Urothelium cell line (cell line): Measurements from ENCODE around the gene SLC52A1.
"Not testable (repeated sequence)": the region's sequence is repeated elsewhere in the genome, so short reads cannot be mapped to it uniquely, and the experiment has no call there.

Source experiments
- DNase-seq: peaks from one replicate; pipeline ENCODE4 v3.0.0; 2011; ENCODE audit warnings: low spot score, mixed read lengths
- FAIRE-seq: peaks from 2 replicates; lab custom pipeline; 2011; peaks lifted over from hg19 to GRCh38; lab: Jason Lieb, UNC

The SLC52A1 gene

DNA sequence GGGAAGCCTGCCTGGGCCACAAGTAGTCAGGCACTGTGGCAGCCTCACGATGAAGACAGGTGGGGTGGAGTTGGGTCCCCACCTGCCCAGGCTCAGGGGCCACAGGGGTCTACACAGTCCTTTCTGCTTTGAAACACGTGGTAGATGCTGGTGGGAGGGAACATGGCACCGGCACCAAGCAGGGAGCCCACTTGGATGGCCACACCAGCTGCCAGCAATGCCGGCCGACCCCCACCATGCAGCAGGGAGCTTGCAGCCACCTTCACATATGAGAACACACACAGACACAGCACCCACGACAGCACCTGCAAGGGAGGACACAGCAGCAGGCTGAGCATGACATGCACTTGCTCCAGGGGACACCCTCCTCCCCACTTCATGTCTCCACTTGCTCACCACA, 2.4 kb downstream of the SLC52A1 start:
- DNase-seq (no peak), FAIRE-seq (no peak)

DNA sequence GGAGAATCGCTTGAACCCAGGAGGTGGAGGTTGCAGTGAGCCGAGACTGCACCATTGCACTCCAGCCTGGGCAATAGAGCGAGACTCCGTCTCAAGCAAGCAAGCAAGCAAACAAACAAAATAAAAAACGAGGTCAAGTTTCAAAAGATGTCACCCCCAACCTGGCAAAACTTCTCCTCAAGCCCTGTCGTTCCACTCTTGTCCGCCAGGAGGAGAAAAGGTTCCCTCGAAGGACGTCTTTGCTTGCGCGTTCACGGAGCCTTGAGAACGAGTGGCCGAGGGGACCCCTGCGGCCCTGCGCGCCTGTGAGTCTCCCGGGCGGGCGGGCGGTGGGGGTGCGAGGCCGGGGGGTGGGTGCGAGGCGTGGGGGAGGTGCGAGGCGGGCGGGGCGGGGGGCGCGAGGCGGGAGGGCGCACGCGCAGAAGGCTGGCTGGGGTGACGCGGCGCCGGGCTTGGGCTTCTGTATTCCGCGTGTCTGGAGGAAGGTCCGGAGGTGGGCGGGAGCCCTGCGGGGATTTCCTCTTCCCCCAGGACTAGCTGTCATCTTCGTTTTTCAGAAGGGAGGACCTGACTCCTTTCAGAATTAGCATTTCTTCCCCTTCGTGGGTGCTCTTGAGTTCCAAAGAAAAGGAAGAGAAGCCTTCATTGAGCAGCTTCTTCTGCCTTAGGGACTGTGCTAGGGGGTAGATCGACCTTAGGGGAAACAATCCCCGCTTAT, 3.7 kb downstream of the SLC52A1 start:
- DNase-seq (peak; percentile 80), FAIRE-seq (no peak)

DNA sequence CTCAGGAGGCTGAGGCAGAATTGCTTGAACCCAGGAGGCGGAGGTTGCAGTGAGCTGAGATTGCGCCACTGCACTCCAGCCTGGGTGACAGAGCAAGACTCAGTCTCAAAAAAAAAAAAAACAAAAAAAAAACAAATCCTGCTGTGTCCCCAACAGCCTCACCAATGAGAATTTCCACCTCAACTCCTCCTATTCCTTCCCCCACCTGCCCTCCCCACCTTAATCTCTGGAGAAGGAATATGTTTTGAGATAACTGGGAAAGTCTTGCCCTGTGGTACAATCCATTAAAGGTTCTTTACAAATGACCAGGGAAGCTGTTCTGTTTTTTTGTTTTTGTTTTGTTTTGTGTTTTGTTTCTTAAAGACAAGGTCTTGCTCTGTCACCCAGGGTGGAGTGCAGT, 5.1 kb downstream of the SLC52A1 start:
- not testable (repeated sequence) for DNase-seq, FAIRE-seq

GRCh38 chr17:5027916-5028315, 7.3 kb downstream of the SLC52A1 start:
- DNase-seq = no peak
- FAIRE-seq = no peak

DNA sequence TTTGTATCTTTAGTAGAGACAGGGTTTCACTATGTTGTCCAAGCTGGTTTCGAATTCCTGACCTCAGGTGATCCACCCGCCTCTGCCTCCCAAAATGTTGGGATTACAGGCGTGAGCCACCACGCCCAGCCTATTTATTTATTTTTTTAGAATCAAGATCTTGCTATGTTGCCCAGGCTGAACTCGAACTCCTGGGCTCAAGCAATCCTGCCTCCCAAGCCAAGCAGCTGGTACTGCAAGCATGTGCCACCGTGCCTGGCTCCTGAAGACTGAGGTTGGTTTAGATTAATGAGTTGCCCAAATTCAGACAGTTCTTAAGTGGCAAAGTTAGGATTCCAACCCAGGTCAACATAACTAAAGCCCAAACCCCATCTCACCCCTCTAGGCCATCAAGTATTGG, 7.9 kb downstream of the SLC52A1 start:
- FAIRE-seq = no peak
- DNase-seq = no peak

DNA sequence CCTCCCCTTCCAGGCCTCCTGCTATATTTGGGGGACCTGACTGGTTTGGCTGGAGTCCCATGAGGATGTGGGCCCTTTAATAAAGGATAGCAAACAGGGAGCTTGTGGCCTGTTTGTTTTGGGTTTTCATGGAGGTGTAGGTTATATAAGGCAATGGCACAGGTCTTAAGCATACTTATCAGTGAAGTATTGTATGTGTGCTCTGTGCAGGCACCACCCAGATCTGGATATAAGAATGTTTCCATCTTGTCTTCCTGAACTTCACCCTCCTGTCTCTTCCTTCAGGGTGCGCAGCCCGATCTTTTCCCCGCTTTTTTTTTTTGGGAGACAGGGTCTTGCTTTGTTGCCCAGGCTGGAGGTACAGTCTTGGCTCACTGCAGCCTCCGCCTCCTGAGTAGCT, 10.6 kb downstream of the SLC52A1 start:
- FAIRE-seq (no peak), DNase-seq (no peak)

DNA sequence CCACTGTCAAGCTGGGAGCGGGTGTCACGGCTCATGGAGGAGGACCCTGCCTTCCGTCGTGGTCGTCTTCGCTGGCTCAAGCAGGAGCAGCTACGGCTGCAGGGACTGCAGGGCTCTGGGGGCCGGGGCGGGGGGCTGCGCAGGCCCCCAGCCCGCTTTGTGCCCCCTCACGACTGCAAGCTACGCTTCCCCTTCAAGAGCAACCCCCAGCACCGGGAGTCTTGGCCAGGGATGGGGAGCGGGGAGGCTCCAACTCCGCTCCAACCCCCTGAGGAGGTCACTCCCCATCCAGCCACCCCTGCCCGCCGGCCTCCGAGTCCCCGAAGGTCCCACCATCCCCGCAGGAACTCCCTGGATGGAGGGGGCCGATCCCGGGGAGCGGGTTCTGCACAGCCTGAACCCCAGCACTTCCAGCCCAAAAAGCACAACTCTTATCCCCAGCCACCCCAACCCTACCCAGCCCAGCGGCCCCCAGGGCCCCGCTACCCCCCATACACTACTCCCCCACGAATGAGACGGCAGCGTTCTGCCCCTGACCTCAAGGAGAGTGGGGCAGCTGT, 11.6 kb downstream of the SLC52A1 start:
- DNase-seq (no peak), FAIRE-seq (no peak)

DNA sequence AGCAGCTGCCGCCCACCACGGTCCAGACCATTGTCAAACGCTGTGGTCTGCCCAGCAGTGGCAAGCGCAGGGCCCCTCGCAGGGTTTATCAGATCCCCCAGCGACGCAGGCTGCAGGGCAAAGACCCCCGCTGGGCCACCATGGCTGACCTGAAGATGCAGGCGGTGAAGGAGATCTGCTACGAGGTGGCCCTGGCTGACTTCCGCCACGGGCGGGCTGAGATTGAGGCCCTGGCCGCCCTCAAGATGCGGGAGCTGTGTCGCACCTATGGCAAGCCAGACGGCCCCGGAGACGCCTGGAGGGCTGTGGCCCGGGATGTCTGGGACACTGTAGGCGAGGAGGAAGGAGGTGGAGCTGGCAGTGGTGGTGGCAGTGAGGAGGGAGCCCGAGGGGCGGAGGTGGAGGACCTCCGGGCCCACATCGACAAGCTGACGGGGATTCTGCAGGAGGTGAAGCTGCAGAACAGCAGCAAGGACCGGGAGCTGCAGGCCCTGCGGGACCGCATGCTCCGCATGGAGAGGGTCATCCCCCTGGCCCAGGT, 13.0 kb downstream of the SLC52A1 start:
- FAIRE-seq = no peak
- DNase-seq = no peak

GRCh38 chr17:5020502-5021023, 14.7 kb downstream of the SLC52A1 start:
- FAIRE-seq = no peak
- no peak for DNase-seq

DNA sequence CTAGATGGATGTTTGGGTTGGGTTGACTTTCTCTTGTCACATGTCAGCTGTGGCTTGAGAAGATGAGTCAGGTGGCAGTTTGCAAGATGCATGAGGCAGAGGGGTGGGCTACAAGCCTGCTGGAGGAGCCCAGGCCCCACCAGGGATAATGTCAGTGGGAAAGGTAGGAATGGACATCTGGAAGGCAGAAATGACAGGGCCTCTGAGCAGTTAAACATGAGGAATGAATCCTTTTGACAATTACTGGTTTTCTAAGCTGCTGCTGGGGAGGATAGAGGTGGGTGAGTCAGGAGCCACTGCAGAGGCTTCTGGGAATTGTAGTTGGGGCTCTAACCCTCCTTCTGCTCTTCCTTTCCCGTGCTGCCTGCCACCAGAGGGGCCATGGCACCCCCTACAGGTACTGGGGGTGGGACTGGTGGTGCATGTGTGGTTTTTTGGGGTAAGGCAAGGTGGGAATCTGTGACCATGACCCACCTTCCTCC, 15.7 kb downstream of the SLC52A1 start:
- FAIRE-seq (no peak), DNase-seq (no peak)

GRCh38 chr17:5014357-5014756, 20.9 kb downstream of the SLC52A1 start:
- FAIRE-seq = no peak
- no peak for DNase-seq

DNA sequence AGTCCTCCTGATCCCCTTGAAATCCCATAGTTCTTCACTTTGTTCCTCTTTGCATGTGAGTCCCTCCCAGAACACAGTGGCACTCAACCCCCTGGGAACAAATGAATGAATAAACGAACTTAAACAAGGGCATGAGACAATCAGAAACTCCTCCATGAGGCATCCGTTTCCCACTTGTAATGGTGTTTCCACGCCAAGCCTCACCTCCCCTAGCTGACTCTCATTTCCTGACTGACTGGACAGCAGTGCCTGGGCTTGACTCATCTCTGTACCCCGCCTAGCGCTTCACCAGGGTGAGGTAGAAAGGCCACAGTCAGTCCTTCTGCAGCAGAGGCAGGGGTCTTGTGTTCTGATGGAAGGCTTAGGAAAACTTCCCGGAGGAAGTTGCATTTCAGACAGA, 23.3 kb downstream of the SLC52A1 start:
- FAIRE-seq (no peak), DNase-seq (no peak)

- DNase-seq (no peak), FAIRE-seq (no peak)
Measured at GRCh38 chr17:5003214-5003867, 31.9 kb downstream of the SLC52A1 start.

DNA sequence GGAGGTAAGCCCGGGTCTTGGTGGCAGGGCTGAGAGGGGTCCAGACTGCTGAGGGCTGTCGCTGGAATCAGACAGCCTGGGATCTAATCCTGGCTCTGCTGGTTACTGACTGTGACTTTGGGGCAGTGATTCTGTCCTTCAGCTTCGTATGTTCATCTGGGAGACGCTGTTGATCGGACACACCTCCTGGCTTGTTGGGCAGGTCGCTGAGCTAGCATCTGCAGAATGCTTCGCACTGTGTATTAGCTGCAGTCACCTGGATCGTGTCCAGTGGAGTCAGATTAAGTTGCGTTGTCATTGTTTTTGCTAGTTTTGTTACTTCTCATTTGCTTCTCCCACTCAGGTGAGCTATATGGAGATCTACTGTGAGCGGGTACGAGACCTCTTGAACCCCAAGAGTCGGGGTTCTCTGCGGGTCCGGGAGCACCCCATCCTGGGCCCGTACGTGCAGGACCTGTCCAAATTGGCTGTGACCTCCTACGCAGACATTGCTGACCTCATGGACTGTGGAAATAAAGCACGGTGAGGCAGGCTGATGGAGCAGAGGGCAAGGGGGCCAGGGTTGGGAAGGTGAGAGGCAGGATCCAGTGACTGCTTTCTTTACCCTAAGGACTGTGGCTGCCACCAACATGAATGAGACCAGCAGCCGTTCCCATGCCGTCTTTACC, 33.0 kb downstream of the SLC52A1 start:
- DNase-seq (no peak), FAIRE-seq (no peak)

DNA sequence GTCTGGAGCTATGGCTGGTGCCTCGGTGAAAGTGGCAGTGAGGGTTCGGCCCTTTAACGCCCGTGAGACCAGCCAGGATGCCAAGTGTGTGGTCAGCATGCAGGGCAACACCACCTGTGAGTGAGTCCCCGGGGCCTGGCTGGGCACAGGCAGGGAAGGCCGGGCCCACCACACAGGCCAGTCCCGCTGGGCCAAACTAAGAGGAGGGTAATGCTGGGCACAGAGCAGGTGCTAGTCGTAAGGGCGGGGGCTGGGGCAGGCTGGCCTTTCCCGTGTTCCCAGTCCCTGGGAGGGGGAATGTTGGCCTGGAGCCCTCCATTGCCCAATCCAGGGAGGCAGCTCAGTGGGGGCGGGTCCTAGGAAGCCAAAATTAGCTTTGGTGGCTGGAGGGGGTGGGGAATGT, 35.0 kb downstream of the SLC52A1 start:
- no peak for DNase-seq
- no peak for FAIRE-seq

- FAIRE-seq = no peak
Measured at GRCh38 chr17:4999430-5000093, 35.7 kb downstream of the SLC52A1 start.

DNA sequence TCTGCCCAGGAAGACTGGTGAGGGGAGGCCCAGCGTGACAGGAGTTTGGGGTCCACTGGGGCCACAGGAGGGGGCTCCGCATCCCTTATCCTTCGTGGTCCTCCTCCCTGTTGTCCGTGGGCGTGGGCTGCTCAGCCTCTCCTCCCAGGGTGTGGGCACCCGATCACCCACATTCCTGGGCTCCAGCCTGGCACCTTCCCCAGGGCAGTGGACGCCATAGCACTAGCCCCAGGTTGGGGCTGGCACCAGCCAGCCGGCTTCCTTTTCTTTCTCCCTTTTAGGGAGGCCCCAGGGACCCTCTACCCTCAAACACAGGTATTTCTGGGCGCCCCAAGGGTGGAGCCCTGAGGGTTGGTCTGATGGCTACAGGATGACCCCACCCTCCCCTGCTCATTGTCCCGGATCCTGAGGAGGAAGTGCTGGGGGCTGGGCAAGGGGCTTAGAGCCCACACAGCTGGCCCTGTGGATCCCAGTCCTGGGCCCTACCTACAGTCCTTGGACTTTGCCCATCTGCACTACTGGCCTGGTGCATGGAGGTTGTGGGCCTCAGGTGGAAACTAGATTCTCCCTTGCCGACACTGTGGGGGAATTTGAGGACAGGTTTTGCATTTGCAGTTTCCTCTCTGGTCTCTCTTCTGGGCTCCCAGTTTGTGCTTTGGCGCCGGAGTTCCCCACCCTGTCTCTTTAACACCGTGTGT, 36.3 kb downstream of the SLC52A1 start:
- FAIRE-seq = no peak

More at GRCh38 chr17:4999430-5000093, 35.7 kb downstream of the SLC52A1 start:
- DNase-seq = no peak

DNA sequence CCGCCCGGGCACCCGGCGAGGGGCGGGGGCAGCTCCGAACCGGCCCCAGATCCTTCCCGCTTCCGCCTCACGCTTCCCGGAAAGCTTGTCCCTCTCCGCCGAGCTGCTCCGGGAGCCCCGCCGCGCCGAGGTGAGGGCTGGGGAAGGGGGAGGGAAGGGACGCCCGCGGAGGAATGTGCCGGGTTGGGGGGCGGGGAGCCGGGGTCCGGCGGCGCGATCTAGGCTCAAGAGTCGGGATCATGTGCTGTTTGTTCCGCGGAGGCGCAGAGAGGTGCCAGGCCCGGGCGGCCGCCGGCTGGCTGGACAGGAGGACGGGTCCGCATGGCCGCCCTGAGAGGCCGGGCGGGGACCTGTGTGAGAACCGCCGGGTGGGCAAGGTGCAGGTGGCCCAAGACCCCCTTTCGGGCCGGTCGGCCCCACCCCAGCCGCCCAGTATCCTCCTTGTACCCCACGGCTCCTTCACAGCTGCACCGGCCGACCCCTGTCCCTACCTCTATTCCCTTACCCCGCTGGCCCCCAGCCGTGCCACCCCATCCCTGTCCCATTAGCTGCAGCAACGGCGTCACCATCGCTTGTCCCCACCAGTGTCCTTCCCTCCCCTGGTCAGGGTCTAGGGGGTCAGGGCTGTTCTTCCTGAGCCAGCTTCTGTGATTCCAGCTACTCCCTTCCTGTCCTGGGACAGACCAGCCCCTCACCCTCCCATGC, 37.0 kb downstream of the SLC52A1 start:
- FAIRE-seq (no peak), DNase-seq (no peak)

More for the DNA sequence above, 36.3 kb downstream of the SLC52A1 start:
- no peak for DNase-seq

- no peak for FAIRE-seq
Measured at GRCh38 chr17:4997302-4998026, 37.8 kb downstream of the SLC52A1 start, which contains the start of the genes INCA1 and KIF1C. Gene INCA1 (minus strand): TSS chr17:4997522. CDS start chr17:4994437, 3,085 bp downstream. Gene KIF1C (plus strand): TSS chr17:4997950. CDS start chr17:5000247, 2,297 bp downstream.

More at GRCh38 chr17:4997302-4998026, 37.8 kb downstream of the SLC52A1 start, which contains the start of the genes INCA1 and KIF1C:
- peak; percentile 92 for DNase-seq
